A549 treated with AZD9567 at 1 μM for 4 hours (cell line): ENCODE data around the gene SWAP70. TPM values are rescaled to one million over a fixed set of nuclear protein-coding genes. Genes with fewer than 3 reads are reported as not detected.

ENCODE experiments used
- total RNA-seq: library from RNA; stranded (reverse); fragments of 200-300 nt; extraction: Qiagen RNA extraction; gene quantifications from 5 replicates; pipeline ENCODE4 v1.2.3, GENCODE V29; 2022; ENCODE audit not compliant: insufficient read depth

Gene SWAP70
- 26.0 to 31.4 TPM (median 27.7 TPM) in 5 replicates for total RNA-seq

GRCh38 chr11:9663699-9664275, at the start of gene SWAP70:
TSS of gene SWAP70 (plus strand) at chr11:9664077. CDS start at chr11:9664180, 103 bp downstream.

Other genes starting within 250 kb of the SWAP70 start
- gene ZNF143, start 203.1 kb upstream of the SWAP70 start, total RNA-seq = 9.3 to 10.7 TPM (median 10.1 TPM) in 5 replicates
- gene WEE1, start 90.4 kb upstream of the SWAP70 start, total RNA-seq = 17.6 to 29.4 TPM (median 19.2 TPM) in 5 replicates